SK-N-MC (cell line): ENCODE results near the gene YPEL2.
"Not testable (repeated sequence)": the region's sequence is repeated elsewhere in the genome, so short reads cannot be mapped to it uniquely, and the experiment has no call there.

Experiments
- DNase-seq: peaks from one replicate; pipeline ENCODE4 v3.0.0-alpha.2; 2011; ENCODE audit warnings: low read depth, low spot score
- H3K27ac ChIP-seq: fragments of 200-600 bp; sonication (generic); 2 replicates; pipeline ENCODE4 v1.5.1; 2016; ENCODE audit warnings: mixed run types
- H3K36me3 ChIP-seq: fragments of 200-600 bp; sonication (generic); 2 replicates; pipeline ENCODE4 v1.6.1; 2017; ENCODE audit warnings: antibody characterized with exemption, low read length, mixed read lengths; ENCODE audit not compliant: insufficient read depth
- H3K4me3 ChIP-seq: fragments of 200-600 bp; sonication (generic); 2 replicates; pipeline ENCODE4 v1.5.1; 2016
- H3K9ac ChIP-seq: fragments of 200-600 bp; sonication (generic); 2 replicates; pipeline ENCODE4 v1.8.0; 2017; ENCODE audit warnings: mixed run types, mixed read lengths; ENCODE audit not compliant: insufficient read length
- H3K9me3 ChIP-seq: fragments of 200-600 bp; sonication (generic); 2 replicates; pipeline ENCODE4 v1.6.1; 2017; ENCODE audit warnings: low read depth, mild to moderate bottlenecking, antibody characterized with exemption, low read length, moderate library complexity, mixed read lengths
- EZH2 ChIP-seq: fragments of 200-600 bp; sonication (generic); IDR thresholded peaks from one replicate; pipeline ENCODE4 v1.6.1; 2017; ENCODE audit warnings: antibody characterized with exemption
- FOXP2 ChIP-seq: optimal IDR thresholded peaks from 2 replicates; pipeline ENCODE3; 2011; ENCODE audit warnings: mild to moderate bottlenecking, moderate library complexity; ENCODE audit not compliant: insufficient read depth; ENCODE audit errors: extremely low read length, control extremely low read depth
- POLR2AphosphoS5 ChIP-seq: IDR thresholded peaks from 2 replicates; pipeline ENCODE4 v1.6.1; 2012; ENCODE audit warnings: mild to moderate bottlenecking, low read depth, low read length, borderline replicate concordance

The YPEL2 gene

DNA sequence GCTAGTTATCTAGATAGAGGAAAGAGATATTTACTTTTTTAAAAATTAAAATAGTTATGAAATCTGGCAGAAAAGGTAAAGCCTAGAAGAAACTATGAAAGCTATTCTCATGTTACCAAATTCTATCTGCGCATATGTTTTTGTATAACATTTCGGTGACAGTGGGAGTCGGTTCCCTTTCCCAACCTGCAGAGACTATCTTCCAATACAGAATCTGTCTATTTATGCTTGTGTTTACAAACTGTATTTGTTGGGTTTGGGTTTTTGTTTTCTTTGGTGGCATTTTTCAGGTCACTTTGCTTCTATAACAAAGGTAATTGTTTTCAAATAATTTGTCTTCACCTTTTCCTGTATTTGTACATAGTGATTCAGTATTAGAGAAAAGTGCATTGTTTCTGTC is 69.8 kb downstream of the YPEL2 start:
- H3K4me3 ChIP-seq = no peak overlapping the region
- no peak overlapping the region; the same call in 1 of the 2 replicates for H3K27ac ChIP-seq
- DNase-seq = no peak
- no peaks in the 10 kb centered on the region for H3K9me3 ChIP-seq
- peak overlapping the region; percentile 45 for H3K9ac ChIP-seq
- no peak for TF ChIP-seq EZH2
- no peak for TF ChIP-seq FOXP2
- no peak for TF ChIP-seq POLR2AphosphoS5
- no peaks in the 10 kb centered on the region for H3K36me3 ChIP-seq

- Histone ChIP-seq H3K9ac (no peak overlapping the region), H3K27ac (no peak overlapping the region), H3K9me3 (no peaks in the 10 kb centered on the region), H3K4me3 (no peak overlapping the region), H3K36me3 (no peaks in the 10 kb centered on the region)
- TF ChIP-seq FOXP2 = no peak
- TF ChIP-seq POLR2AphosphoS5 = no peak
- TF ChIP-seq EZH2 = no peak
- DNase-seq = no peak
Measured at GRCh38 chr17:59401725-59402124, 70.3 kb downstream of the YPEL2 start.

DNA sequence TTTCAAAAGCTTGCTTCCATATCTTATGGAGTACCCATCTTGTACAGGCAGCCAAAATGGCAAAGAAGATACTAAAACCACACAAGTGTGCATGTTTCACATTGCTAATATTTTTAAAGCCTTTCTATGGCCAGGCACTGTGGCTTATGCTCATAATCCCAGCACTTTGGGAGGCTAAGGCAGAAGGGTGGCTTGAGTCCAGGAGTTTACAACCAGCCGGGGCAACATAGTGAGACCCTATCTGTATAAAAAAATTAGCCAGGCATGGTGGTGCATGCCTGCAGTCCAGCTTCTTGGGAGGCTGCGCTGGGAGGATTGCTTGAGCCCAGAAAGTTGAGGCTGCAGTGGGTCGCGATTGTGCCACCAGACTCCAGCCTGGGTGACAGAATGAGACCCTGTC is 71.3 kb downstream of the YPEL2 start:
- H3K27ac ChIP-seq = no peak overlapping the region
- no peaks in the 10 kb centered on the region for H3K9me3 ChIP-seq
- H3K36me3 ChIP-seq = no peaks in the 10 kb centered on the region
- H3K9ac ChIP-seq = no peak overlapping the region
- DNase-seq = no peak
- TF ChIP-seq FOXP2 (no peak), EZH2 (no peak), POLR2AphosphoS5 (no peak)
- H3K4me3 ChIP-seq = no peak overlapping the region

DNA sequence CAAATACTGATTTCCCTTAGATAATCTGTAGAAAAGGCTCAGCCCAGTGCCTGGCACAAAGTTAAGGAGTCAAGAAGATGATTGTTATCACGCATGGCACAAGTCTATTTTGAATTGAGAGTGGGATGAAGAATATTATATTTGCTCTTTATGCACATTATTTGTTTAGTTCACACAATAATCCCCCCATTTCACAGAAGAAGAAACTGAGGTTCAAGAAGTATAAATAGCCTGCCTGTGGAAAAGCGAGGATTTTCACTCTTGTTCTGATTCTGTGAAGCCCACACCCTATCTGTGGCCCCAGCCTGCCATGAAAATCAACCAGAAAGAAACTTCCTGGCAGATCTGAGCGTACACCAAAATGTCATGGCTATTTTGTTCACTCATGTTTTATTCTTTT is 73.0 kb downstream of the YPEL2 start:
- TF ChIP-seq POLR2AphosphoS5 (no peak), FOXP2 (no peak), EZH2 (no peak)
- no peaks in the 10 kb centered on the region for H3K9me3 ChIP-seq
- H3K36me3 ChIP-seq = no peaks in the 10 kb centered on the region
- DNase-seq = no peak
- H3K27ac ChIP-seq = no peak overlapping the region
- no peak overlapping the region for H3K9ac ChIP-seq
- no peak overlapping the region for H3K4me3 ChIP-seq

DNA sequence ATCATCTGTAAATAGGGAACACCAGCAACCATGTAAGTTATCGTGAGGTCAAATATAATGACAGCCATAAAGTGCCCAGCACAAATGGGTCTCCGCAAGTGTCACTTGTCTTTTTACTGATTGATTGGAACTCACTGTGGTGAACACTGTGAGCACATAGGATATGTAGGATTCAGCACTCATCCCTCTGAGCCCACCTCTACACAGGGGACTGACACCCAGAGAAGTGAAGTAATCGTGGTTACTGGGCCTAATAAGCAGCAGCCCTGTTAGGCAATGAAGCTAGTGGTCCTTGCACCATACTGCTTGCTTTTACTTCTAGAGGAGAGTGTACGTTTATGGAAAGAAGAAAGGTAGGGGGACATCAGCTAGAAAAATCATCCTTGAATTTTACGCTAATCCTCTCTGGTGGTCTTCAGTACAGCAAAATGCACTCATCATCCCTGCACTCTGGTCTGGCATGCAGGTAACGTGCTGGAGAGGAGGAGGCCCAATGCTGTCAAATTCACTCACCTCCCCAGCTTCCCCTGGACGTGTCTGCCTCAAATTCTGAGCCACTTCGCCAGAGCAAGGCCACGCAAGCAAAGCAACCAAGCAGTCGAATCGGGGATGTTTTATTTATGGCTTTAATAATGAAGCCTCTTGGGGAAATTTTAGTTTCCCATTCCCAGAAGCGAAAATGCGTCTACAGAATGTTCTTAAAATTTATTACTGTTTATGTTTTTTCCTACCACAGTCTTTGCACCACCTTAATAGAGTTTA is 74.7 kb downstream of the YPEL2 start:
- Histone ChIP-seq H3K4me3 (no peak overlapping the region), H3K9me3 (no peaks in the 10 kb centered on the region), H3K9ac (no peak overlapping the region), H3K36me3 (no peaks in the 10 kb centered on the region), H3K27ac (no peak overlapping the region)
- no peak for TF ChIP-seq EZH2
- no peak for TF ChIP-seq POLR2AphosphoS5
- no peak for TF ChIP-seq FOXP2
- DNase-seq = no peak

- no peak overlapping the region for H3K9ac ChIP-seq
- no peak overlapping the region for H3K27ac ChIP-seq
- no peaks in the 10 kb centered on the region for H3K36me3 ChIP-seq
- no peak overlapping the region for H3K4me3 ChIP-seq
- H3K9me3 ChIP-seq = no peaks in the 10 kb centered on the region
- DNase-seq = no peak
- TF ChIP-seq POLR2AphosphoS5 = no peak
- no peak for TF ChIP-seq EZH2
- no peak for TF ChIP-seq FOXP2
Measured at GRCh38 chr17:59406808-59407381, 75.4 kb downstream of the YPEL2 start.

GRCh38 chr17:59409336-59410048 is 78.0 kb downstream of the YPEL2 start:
- Histone ChIP-seq H3K36me3 (no peaks in the 10 kb centered on the region), H3K4me3 (no peak overlapping the region), H3K9me3 (no peaks in the 10 kb centered on the region), H3K27ac (no peak overlapping the region), H3K9ac (no peak overlapping the region)
- no peak for DNase-seq
- TF ChIP-seq POLR2AphosphoS5 (no peak), EZH2 (no peak), FOXP2 (no peak)

DNA sequence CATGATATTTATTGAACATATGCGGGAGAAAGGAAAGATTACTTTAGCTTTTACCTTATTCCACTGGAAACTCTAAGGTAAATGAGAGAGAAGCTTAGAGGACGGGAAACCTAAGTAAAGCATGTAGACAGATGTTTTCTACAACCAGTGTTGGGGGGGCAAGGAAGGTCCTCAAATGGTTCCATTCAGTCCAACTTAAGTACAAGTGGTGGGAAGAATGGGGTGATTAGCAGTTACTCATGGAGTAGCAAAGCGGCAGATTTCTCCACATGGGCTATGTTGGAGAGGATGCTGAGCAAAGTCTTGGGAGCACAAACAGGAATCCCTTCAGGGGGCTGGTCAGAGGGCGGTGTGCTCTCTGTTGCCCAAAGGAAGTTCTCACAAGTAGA is 78.6 kb downstream of the YPEL2 start:
- Histone ChIP-seq H3K36me3 (no peaks in the 10 kb centered on the region), H3K4me3 (no peak overlapping the region), H3K27ac (no peak overlapping the region), H3K9ac (no peak overlapping the region), H3K9me3 (no peaks in the 10 kb centered on the region)
- TF ChIP-seq FOXP2 (no peak), EZH2 (no peak)
- DNase-seq = no peak

DNA sequence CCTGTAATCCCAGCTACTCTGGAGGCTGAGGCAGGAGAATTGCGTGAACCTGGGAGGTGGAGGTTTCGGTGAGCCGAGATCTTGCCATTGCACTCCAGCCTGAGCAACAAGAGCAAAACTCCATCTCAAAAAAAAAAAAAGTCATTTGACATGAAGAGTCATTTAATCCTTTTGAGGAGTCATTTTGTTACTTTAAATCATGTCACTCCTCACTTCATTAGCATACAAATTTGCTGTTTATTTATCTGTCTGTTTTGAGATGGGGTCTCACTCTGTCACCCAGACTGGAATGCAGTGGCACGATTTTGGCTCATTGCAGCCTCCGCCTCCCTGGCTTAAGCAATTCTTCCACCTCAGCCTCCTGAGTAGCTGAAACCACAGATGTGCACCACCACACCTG is 81.0 kb downstream of the YPEL2 start:
- H3K9ac ChIP-seq, H3K27ac ChIP-seq, H3K36me3 ChIP-seq, H3K4me3 ChIP-seq, DNase-seq, H3K9me3 ChIP-seq: not testable (repeated sequence)
